Thymus (tissue), 11 donors: ENCODE data around the gene DTX2. TPM values are rescaled to one million over a fixed set of nuclear protein-coding genes. Genes with fewer than 3 reads are reported as not detected.
A peak's percentile ranks its signal among the peaks of the same experiment; 100 is the strongest.
"Not testable (repeated sequence)": the region's sequence is repeated elsewhere in the genome, so short reads cannot be mapped to it uniquely, and the experiment has no call there.

ENCODE experiments used
- DNase-seq, 9 donors: peaks; one replicate each; pipeline ENCODE4 v3.0.0-alpha.2; 2013; ENCODE audit warnings: low spot score in 9 of 9, low read depth in 6 of 9, missing footprints in 1 of 9
- H3K27ac ChIP-seq, 2 donors: one replicate each; pipeline ENCODE4 v1.5.1; 2013; ENCODE audit warnings: control low read depth in 1 of 2, low read depth in 1 of 2, low read length in 1 of 2, mild to moderate bottlenecking in 1 of 2, moderate library complexity in 1 of 2
- H3K27me3 ChIP-seq, 2 donors: one replicate each; pipeline ENCODE4 v1.5.1; 2013; ENCODE audit warnings: low read length in 1 of 2; ENCODE audit not compliant: control insufficient read depth in 2 of 2, insufficient read depth in 1 of 2
- H3K36me3 ChIP-seq, 2 donors: one replicate each; pipeline ENCODE4 v1.5.1; 2013; ENCODE audit warnings: low read length in 1 of 2, mild to moderate bottlenecking in 1 of 2, moderate library complexity in 1 of 2; ENCODE audit not compliant: control insufficient read depth in 2 of 2, insufficient read depth in 2 of 2
- H3K4me1 ChIP-seq, 2 donors: one replicate each; pipeline ENCODE4 v1.5.1; 2013; ENCODE audit warnings: low read length in 2 of 2; ENCODE audit not compliant: control insufficient read depth in 2 of 2, insufficient read depth in 2 of 2
- H3K4me3 ChIP-seq, 2 donors: one replicate each; pipeline ENCODE4 v1.5.1; 2013; ENCODE audit warnings: low read length in 2 of 2, control low read depth in 1 of 2, mild to moderate bottlenecking in 1 of 2
- H3K9me3 ChIP-seq, 2 donors: one replicate each; pipeline ENCODE4 v1.5.1; 2013; ENCODE audit warnings: low read length in 1 of 2, mild to moderate bottlenecking in 1 of 2; ENCODE audit not compliant: control insufficient read depth in 2 of 2, insufficient read depth in 1 of 2
- WGBS: extraction: QIAGEN DNeasy Blood & Tissue Kit; methylation state at CpG from one replicate; pipeline ENCODE4 v1.1.7; 2013; 5-methylcytosine and 5-hydroxymethylcytosine counted together
- polyA plus RNA-seq: library from polyadenylated mRNA; stranded (reverse); fragments of 200-250 nt; gene quantifications from one replicate; pipeline ENCODE4 v1.2.3, GENCODE V29; 2013
- total RNA-seq: library from RNA; stranded (reverse); fragments of 120-200 nt; gene quantifications from one replicate; pipeline ENCODE4 v1.2.4, GENCODE V29; 2013
- donor health status: healthy.

Gene DTX2
- total and polyA plus RNA-seq, 2 donors, result 7.9 to 50.3 TPM

GRCh38 chr7:76464959-76465358 lies 3.5 kb downstream of the DTX2 start:
- 97% methylated on average over 4 of the region's 5 CpGs for WGBS
- H3K9me3 ChIP-seq, H3K27ac ChIP-seq, H3K4me1 ChIP-seq, H3K4me3 ChIP-seq, H3K36me3 ChIP-seq, DNase-seq, H3K27me3 ChIP-seq: not testable (repeated sequence)

DNA sequence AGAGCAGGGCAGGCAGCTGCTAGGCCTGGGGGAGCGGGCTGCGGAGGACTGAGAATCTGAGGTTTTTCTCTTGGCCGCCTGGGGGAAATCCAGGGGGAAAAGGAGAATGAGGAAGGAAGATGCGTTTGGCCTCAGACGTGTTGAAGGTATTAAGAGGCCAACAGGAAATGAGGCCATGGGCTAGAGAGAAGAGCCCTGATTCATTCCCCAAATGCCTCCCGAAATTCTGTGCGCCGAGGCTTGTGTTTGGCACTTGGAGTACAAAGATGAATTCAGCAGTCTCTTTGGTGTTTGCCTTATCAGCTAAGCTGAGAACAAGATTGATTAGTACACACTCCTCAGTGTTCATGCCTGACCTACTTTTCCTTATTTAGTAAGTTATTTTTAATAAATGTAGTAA lies 4.4 kb downstream of the DTX2 start:
- not testable (repeated sequence) for DNase-seq, H3K4me3 ChIP-seq, H3K27ac ChIP-seq, H3K27me3 ChIP-seq, H3K36me3 ChIP-seq, H3K4me1 ChIP-seq, H3K9me3 ChIP-seq
- WGBS, result no CpG with 5 or more reads among the region's 8 CpGs

DNA sequence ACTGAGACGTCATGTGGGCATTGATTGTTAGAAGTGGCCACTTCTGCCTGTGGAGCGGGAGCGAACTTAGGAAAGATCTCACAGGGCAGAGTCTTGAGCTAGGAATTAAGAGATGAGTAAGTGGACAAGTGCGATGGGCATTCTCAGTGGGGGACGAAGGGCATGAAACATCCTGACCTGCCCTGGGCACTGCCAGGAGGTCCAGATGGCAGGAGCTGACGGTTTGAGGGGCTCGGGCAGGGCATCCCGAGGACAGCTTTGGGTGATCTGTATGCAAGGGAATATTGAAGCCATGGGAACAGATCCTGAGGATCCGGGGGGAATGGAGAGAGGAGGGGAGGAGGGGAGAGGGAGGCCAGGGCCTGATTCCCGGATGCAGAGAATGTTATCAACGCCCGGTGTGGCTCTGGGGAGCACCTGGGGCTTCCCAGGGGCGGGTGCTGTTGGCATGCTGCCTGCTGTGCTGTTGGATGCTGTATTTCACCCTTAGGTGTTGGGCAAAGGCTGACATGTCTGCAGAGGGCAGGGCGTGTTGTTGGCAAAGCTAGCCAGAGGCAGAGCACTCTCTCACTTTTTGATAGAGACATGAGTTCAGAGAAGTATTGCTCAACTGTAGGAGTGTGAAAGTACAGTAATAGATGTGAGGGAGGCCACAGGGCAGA lies 6.4 kb downstream of the DTX2 start:
- not testable (repeated sequence) for H3K27ac ChIP-seq, H3K4me1 ChIP-seq, H3K36me3 ChIP-seq, H3K9me3 ChIP-seq, H3K27me3 ChIP-seq, H3K4me3 ChIP-seq
- WGBS, result 90% methylated on average over 10 of the region's 14 CpGs
- peak in 1 of 9 donors; percentile 6 for DNase-seq

GRCh38 chr7:76471556-76472221 lies 10.2 kb downstream of the DTX2 start:
- not testable (repeated sequence) for H3K27me3 ChIP-seq, DNase-seq, H3K9me3 ChIP-seq, H3K4me3 ChIP-seq, H3K4me1 ChIP-seq, H3K27ac ChIP-seq
- 93% methylated on average over 10 of the region's 10 CpGs for WGBS
- peaks cover 4 to 11% of the 10 kb centered on the region in 2 donors for H3K36me3 ChIP-seq

- not testable (repeated sequence) for H3K36me3 ChIP-seq, H3K27ac ChIP-seq, H3K9me3 ChIP-seq, H3K4me3 ChIP-seq, H3K4me1 ChIP-seq, H3K27me3 ChIP-seq, DNase-seq
- WGBS, result 96% methylated on average over 3 of the region's 6 CpGs
Measured at GRCh38 chr7:76473097-76473496, 11.6 kb downstream of the DTX2 start.

DNA sequence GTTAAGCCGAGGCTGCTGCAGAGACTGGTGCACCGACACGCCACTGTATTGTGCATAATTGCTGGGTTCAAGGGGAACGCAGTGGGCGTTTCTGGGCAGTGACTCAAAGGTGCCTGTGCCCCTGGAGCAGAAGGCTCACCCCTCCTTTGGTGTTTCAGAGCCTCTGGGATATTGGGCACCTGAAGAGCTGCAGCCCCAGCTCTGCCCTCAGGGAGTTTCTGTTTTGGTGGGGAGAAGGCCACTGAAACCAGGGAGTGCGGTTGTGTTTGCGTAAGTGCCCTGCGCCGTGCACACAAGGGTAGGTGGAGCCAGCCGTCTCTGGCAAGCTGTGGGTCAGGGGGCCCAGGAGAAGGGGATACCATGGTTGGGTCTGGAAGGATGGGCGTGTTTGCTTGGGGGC lies 14.8 kb downstream of the DTX2 start:
- H3K27me3 ChIP-seq, H3K4me1 ChIP-seq, H3K9me3 ChIP-seq, DNase-seq, H3K4me3 ChIP-seq, H3K36me3 ChIP-seq, H3K27ac ChIP-seq: not testable (repeated sequence)
- 96% methylated on average over 4 of the region's 11 CpGs for WGBS

DNA sequence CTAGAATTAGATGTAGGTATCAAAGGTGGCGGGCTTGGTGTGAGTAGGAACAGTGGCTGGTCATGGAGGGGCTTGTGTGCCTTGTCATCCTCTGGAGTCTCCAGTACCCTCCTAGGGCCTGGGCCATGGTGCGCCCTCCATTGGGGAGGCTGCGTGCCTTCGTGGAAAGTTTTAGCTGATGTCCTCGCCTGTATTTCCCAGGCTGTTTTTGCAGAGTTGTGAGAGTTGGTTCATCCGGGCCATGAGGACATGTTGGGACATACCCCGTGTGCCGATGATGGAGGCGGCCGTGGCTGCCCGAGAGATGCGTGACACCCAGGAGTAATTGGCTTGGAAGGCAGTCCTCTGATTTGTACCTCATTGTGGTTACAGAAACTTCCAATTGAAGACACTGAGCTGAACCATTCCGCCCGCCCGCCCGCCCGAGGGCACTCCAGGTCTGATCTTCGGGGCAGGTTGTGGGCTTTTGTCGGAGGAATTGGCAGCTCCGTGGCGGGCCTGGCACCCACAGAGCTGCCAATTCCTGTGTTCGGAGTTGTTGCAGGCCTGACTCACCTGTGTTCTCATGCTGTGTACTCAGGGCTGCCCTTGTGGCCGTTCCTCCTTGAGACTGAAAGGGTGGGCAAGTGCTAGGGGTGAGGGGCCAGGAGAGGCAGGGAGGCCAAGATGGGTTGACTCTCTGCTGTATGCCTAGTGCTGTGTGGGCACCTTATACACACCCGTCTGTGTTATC lies 15.4 kb downstream of the DTX2 start:
- H3K27ac ChIP-seq, H3K36me3 ChIP-seq, H3K4me1 ChIP-seq, H3K4me3 ChIP-seq, H3K27me3 ChIP-seq, DNase-seq, H3K9me3 ChIP-seq: not testable (repeated sequence)
- 95% methylated on average over 22 of the region's 24 CpGs for WGBS

- DNase-seq, H3K9me3 ChIP-seq, H3K27me3 ChIP-seq, H3K4me3 ChIP-seq, H3K4me1 ChIP-seq, H3K27ac ChIP-seq: not testable (repeated sequence)
- WGBS, result 91% methylated on average over 10 of the region's 11 CpGs
- H3K36me3 ChIP-seq, result peaks cover 8 to 14% of the 10 kb centered on the region in 2 donors
Measured at GRCh38 chr7:76479628-76480027, 18.1 kb downstream of the DTX2 start.
